Mesendoderm (in vitro differentiated cells): Measurements from ENCODE around the gene NSUN3.

ENCODE experiments used
- DNase-seq: peaks from one replicate; pipeline ENCODE4 v3.0.0; 2013
- H2AK5ac ChIP-seq: 2 replicates; pipeline ENCODE4 v1.6.1; 2013; ENCODE audit warnings: low read length, inconsistent platforms
- H2BK120ac ChIP-seq: 2 replicates; pipeline ENCODE4 v1.6.1; 2013; ENCODE audit warnings: low read depth, mild to moderate bottlenecking, low read length, moderate library complexity, mixed read lengths
- H2BK15ac ChIP-seq: replicated peaks from 2 replicates; pipeline ENCODE4 v1.6.1; 2013; ENCODE audit warnings: low read depth, mild to moderate bottlenecking, moderate library complexity
- H2BK5ac ChIP-seq: 2 replicates; pipeline ENCODE4 v1.6.1; 2013; ENCODE audit warnings: low read length, inconsistent platforms
- H3K18ac ChIP-seq: 2 replicates; pipeline ENCODE4 v1.6.1; 2013; ENCODE audit warnings: mild to moderate bottlenecking, low read length, mixed read lengths
- H3K23ac ChIP-seq: one replicate; pipeline ENCODE4 v1.6.1; 2013; ENCODE audit warnings: low read length
- H3K27ac ChIP-seq: 2 replicates; pipeline ENCODE4 v1.5.1; 2013; ENCODE audit warnings: low read depth, mild to moderate bottlenecking, inconsistent platforms, low read length, moderate library complexity
- H3K27me3 ChIP-seq: 2 replicates; pipeline ENCODE4 v1.6.1; 2013; ENCODE audit warnings: low read length, control low read depth, mild to moderate bottlenecking, inconsistent platforms; ENCODE audit not compliant: insufficient read depth, poor library complexity
- H3K36me3 ChIP-seq: 2 replicates; pipeline ENCODE4 v1.6.1; 2013; ENCODE audit warnings: low read length, inconsistent platforms; ENCODE audit not compliant: control insufficient read depth, insufficient read depth
- H3K4ac ChIP-seq: one replicate; pipeline ENCODE4 v1.6.1; 2013; ENCODE audit warnings: low read depth, mild to moderate bottlenecking, low read length, moderate library complexity
- H3K4me1 ChIP-seq: 2 replicates; pipeline ENCODE4 v1.6.1; 2013; ENCODE audit warnings: low read depth, low read length, inconsistent platforms; ENCODE audit not compliant: control insufficient read depth
- H3K4me2 ChIP-seq: 2 replicates; pipeline ENCODE4 v1.6.1; 2013; ENCODE audit warnings: low read length
- H3K4me3 ChIP-seq: 2 replicates; pipeline ENCODE4 v1.5.1; 2013; ENCODE audit warnings: mild to moderate bottlenecking, low read length
- H3K56ac ChIP-seq: one replicate; pipeline ENCODE4 v1.6.1; 2013; ENCODE audit warnings: low read length
- H3K79me1 ChIP-seq: 2 replicates; pipeline ENCODE4 v1.6.1; 2013; ENCODE audit warnings: low read length, inconsistent platforms
- H3K79me2 ChIP-seq: 2 replicates; pipeline ENCODE4 v1.6.1; 2013; ENCODE audit warnings: mild to moderate bottlenecking, low read length; ENCODE audit not compliant: control insufficient read depth, insufficient read depth
- H3K9ac ChIP-seq: 2 replicates; pipeline ENCODE4 v1.6.1; 2013; ENCODE audit warnings: low read length, inconsistent platforms
- H4K5ac ChIP-seq: one replicate; pipeline ENCODE4 v1.6.1; 2013; ENCODE audit warnings: low read length
- H4K8ac ChIP-seq: one replicate; pipeline ENCODE4 v1.6.1; 2013; ENCODE audit warnings: low read depth, mild to moderate bottlenecking, control low read depth, low read length, moderate library complexity
- WGBS: extraction: QIAGEN DNeasy Blood & Tissue Kit; methylation state at CpG from one replicate; pipeline ENCODE4 v1.1.7; 2013; ENCODE audit warnings: low lambda C conversion rate, missing lambda C conversion rate; ENCODE audit not compliant: insufficient coverage; ENCODE audit errors: extremely low coverage; 5-methylcytosine and 5-hydroxymethylcytosine counted together

Gene NSUN3

GRCh38 chr3:94046533-94046932 is 16.3 kb upstream of the NSUN3 start:
- Histone ChIP-seq H3K9ac (no peak overlapping the region), H3K36me3 (no peaks in the 10 kb centered on the region), H3K4me1 (no peaks in the 10 kb centered on the region), H3K4ac (no peak overlapping the region), H3K56ac (no peak overlapping the region), H3K4me2 (no peak overlapping the region), H3K79me2 (no peaks in the 10 kb centered on the region), H2BK15ac (no peak overlapping the region), H4K8ac (no peak overlapping the region), H2AK5ac (no peak overlapping the region), H3K18ac (no peak overlapping the region), H2BK5ac (no peak overlapping the region), H3K23ac (no peak overlapping the region), H4K5ac (no peak overlapping the region), H3K27me3 (no peaks in the 10 kb centered on the region), H2BK120ac (no peak overlapping the region), H3K4me3 (no peak overlapping the region), H3K27ac (no peak overlapping the region), H3K79me1 (no peaks in the 10 kb centered on the region)
- no peak for DNase-seq
- WGBS = no CpG with 5 or more reads among the region's 2 CpGs

GRCh38 chr3:94049267-94049666 is 13.6 kb upstream of the NSUN3 start:
- H3K56ac ChIP-seq = no peak overlapping the region
- H3K27me3 ChIP-seq = no peaks in the 10 kb centered on the region
- H3K9ac ChIP-seq = no peak overlapping the region
- no peaks in the 10 kb centered on the region for H3K36me3 ChIP-seq
- WGBS = no CpG with 5 or more reads among the region's 2 CpGs
- no peaks in the 10 kb centered on the region for H3K4me1 ChIP-seq
- no peak overlapping the region for H3K4me3 ChIP-seq
- no peak overlapping the region for H2BK120ac ChIP-seq
- DNase-seq = no peak
- H3K27ac ChIP-seq = no peak overlapping the region
- no peaks in the 10 kb centered on the region for H3K79me1 ChIP-seq
- no peak overlapping the region for H4K8ac ChIP-seq
- no peak overlapping the region for H2AK5ac ChIP-seq
- no peak overlapping the region for H2BK5ac ChIP-seq
- no peak overlapping the region for H2BK15ac ChIP-seq
- H4K5ac ChIP-seq = no peak overlapping the region
- H3K79me2 ChIP-seq = no peaks in the 10 kb centered on the region
- H3K4me2 ChIP-seq = no peak overlapping the region
- H3K4ac ChIP-seq = no peak overlapping the region
- H3K18ac ChIP-seq = no peak overlapping the region
- no peak overlapping the region for H3K23ac ChIP-seq

- no peak overlapping the region for H3K23ac ChIP-seq
- H2AK5ac ChIP-seq = no peak overlapping the region
- H3K4me1 ChIP-seq = no peaks in the 10 kb centered on the region
- DNase-seq = no peak
- no peak overlapping the region for H4K8ac ChIP-seq
- no peak overlapping the region for H3K9ac ChIP-seq
- H4K5ac ChIP-seq = no peak overlapping the region
- no peaks in the 10 kb centered on the region for H3K36me3 ChIP-seq
- H3K79me1 ChIP-seq = no peaks in the 10 kb centered on the region
- H2BK15ac ChIP-seq = no peak overlapping the region
- H3K27me3 ChIP-seq = no peaks in the 10 kb centered on the region
- no peak overlapping the region for H2BK5ac ChIP-seq
- no peak overlapping the region for H3K4me3 ChIP-seq
- H3K56ac ChIP-seq = no peak overlapping the region
- no peaks in the 10 kb centered on the region for H3K79me2 ChIP-seq
- H3K4ac ChIP-seq = no peak overlapping the region
- no peak overlapping the region for H3K27ac ChIP-seq
- no peak overlapping the region for H3K4me2 ChIP-seq
- no peak overlapping the region for H2BK120ac ChIP-seq
- H3K18ac ChIP-seq = no peak overlapping the region
Observed at GRCh38 chr3:94050546-94050945, 12.3 kb upstream of the NSUN3 start.

GRCh38 chr3:94061297-94061696 is 1.6 kb upstream of the NSUN3 start:
- Histone ChIP-seq H3K4ac (no peak overlapping the region), H3K23ac (no peak overlapping the region), H3K4me2 (no peak overlapping the region), H3K9ac (no peak overlapping the region), H2BK15ac (no peak overlapping the region), H3K36me3 (no peaks in the 10 kb centered on the region), H4K8ac (no peak overlapping the region), H2BK120ac (no peak overlapping the region), H3K79me1 (no peaks in the 10 kb centered on the region), H3K79me2 (no peaks in the 10 kb centered on the region), H3K4me3 (no peak overlapping the region), H3K27ac (no peak overlapping the region), H3K4me1 (peaks cover 4% of the 10 kb centered on the region), H2BK5ac (no peak overlapping the region), H3K27me3 (no peaks in the 10 kb centered on the region), H3K56ac (no peak overlapping the region), H3K18ac (no peak overlapping the region), H2AK5ac (no peak overlapping the region), H4K5ac (no peak overlapping the region)
- DNase-seq = peak; percentile 33
- no CpG with 5 or more reads among the region's 13 CpGs for WGBS

GRCh38 chr3:94063496-94064119 is 747 bp downstream of the NSUN3 start:
- peak overlapping the region; percentile 87 for H3K4ac ChIP-seq
- no peak overlapping the region for H4K5ac ChIP-seq
- H2AK5ac ChIP-seq = no peak overlapping the region
- H3K4me2 ChIP-seq = peak overlapping the region; percentile 89
- no CpG with 5 or more reads among the region's 17 CpGs for WGBS
- peak overlapping the region; percentile 38 for H2BK120ac ChIP-seq
- H3K36me3 ChIP-seq = no peaks in the 10 kb centered on the region
- peak overlapping the region; percentile 71 for H3K4me3 ChIP-seq
- no peak overlapping the region for H2BK5ac ChIP-seq
- H3K18ac ChIP-seq = peak overlapping the region; percentile 76
- peaks cover 4% of the 10 kb centered on the region for H3K4me1 ChIP-seq
- H3K79me2 ChIP-seq = no peaks in the 10 kb centered on the region
- peak overlapping the region; percentile 82 for H3K9ac ChIP-seq
- H3K79me1 ChIP-seq = peaks cover 2% of the 10 kb centered on the region
- no peak overlapping the region for H2BK15ac ChIP-seq
- peak overlapping the region; percentile 86 for H3K56ac ChIP-seq
- H4K8ac ChIP-seq = no peak overlapping the region
- DNase-seq = no peak
- H3K27me3 ChIP-seq = no peaks in the 10 kb centered on the region
- peak overlapping the region; percentile 92 for H3K27ac ChIP-seq
- H3K23ac ChIP-seq = no peak overlapping the region

- WGBS = no CpG with 5 or more reads among the region's 6 CpGs
- no peak overlapping the region for H2BK120ac ChIP-seq
Observed at GRCh38 chr3:94064243-94064860, 1.5 kb downstream of the NSUN3 start.

More at GRCh38 chr3:94064243-94064860, 1.5 kb downstream of the NSUN3 start:
- Histone ChIP-seq H3K27ac (no peak overlapping the region), H3K4me2 (no peak overlapping the region), H3K79me1 (peaks cover 2% of the 10 kb centered on the region), H3K4ac (no peak overlapping the region), H2AK5ac (no peak overlapping the region), H3K4me3 (no peak overlapping the region), H3K27me3 (no peaks in the 10 kb centered on the region), H2BK15ac (no peak overlapping the region), H3K9ac (no peak overlapping the region), H4K8ac (no peak overlapping the region), H3K36me3 (no peaks in the 10 kb centered on the region), H3K56ac (no peak overlapping the region), H3K4me1 (peaks cover 4% of the 10 kb centered on the region), H3K79me2 (no peaks in the 10 kb centered on the region), H3K18ac (no peak overlapping the region), H2BK5ac (no peak overlapping the region), H3K23ac (no peak overlapping the region), H4K5ac (no peak overlapping the region)
- no peak for DNase-seq
